H1 (cell line): ENCODE data around the gene TMEM132A. TPM values are rescaled to one million over a fixed set of nuclear protein-coding genes. Genes with fewer than 3 reads are reported as not detected.

Experiments used
- CTCF ChIA-PET: fragments of 300-600 bp; sonication (Branson Sonifier 250); formaldehyde crosslinking; loops from one replicate; lab custom pipeline; 2021; ENCODE audit not compliant: partially characterized antibody; lab: Charles Lee
- POLR2A ChIA-PET: fragments of 300-600 bp; sonication (Branson Sonifier 250); formaldehyde crosslinking; loops from one replicate; lab custom pipeline; 2021; ENCODE audit warnings: inconsistent platforms; ENCODE audit not compliant: partially characterized antibody; lab: Charles Lee
- DNase-seq, 2 experiments: peaks; one replicate each; pipeline versions ENCODE4 v3.0.0 to v3.0.0-alpha.2; 2010 to 2022; ENCODE audit warnings: low spot score in 2 of 2, low read depth in 1 of 2, mixed read lengths in 1 of 2
- FAIRE-seq: peaks from 2 replicates; lab custom pipeline; 2011; peaks lifted over from hg19 to GRCh38; lab: Jason Lieb, UNC
- H2AFZ ChIP-seq: 2 replicates; pipeline ENCODE4 v1.8.1; 2012; ENCODE audit warnings: low read length, inconsistent platforms
- H2AK5ac ChIP-seq: 2 replicates; pipeline ENCODE4 v1.6.1; 2013; ENCODE audit warnings: low read depth, low read length
- H2BK120ac ChIP-seq: replicated peaks from 2 replicates; pipeline ENCODE3; 2013; ENCODE audit warnings: low read depth, low read length, inconsistent platforms
- H2BK12ac ChIP-seq: 2 replicates; pipeline ENCODE4 v1.6.1; 2013; ENCODE audit warnings: low read depth, low read length
- H2BK15ac ChIP-seq: 2 replicates; pipeline ENCODE4 v1.6.1; 2013; ENCODE audit warnings: low read length
- H2BK20ac ChIP-seq: 2 replicates; pipeline ENCODE4 v1.6.1; 2013; ENCODE audit warnings: low read length
- H2BK5ac ChIP-seq: 2 replicates; pipeline ENCODE4 v1.6.1; 2013; ENCODE audit warnings: low read depth, low read length
- H3K14ac ChIP-seq: 2 replicates; pipeline ENCODE4 v1.6.1; 2013; ENCODE audit warnings: inconsistent platforms; ENCODE audit not compliant: insufficient read length
- H3K18ac ChIP-seq: 2 replicates; pipeline ENCODE4 v1.6.1; 2013; ENCODE audit warnings: low read length; ENCODE audit errors: extremely low read depth
- H3K23ac ChIP-seq: 2 replicates; pipeline ENCODE4 v1.6.1; 2013; ENCODE audit warnings: inconsistent platforms; ENCODE audit not compliant: insufficient read length
- H3K23me2 ChIP-seq: 2 replicates; pipeline ENCODE4 v1.6.1; 2013; ENCODE audit warnings: low read depth, low read length
- H3K27ac ChIP-seq: 2 replicates; pipeline ENCODE4 v1.6.1; 2011; ENCODE audit warnings: low read depth, low read length, inconsistent platforms
- H3K27me3 ChIP-seq, 4 experiments: replicated peaks in 1 of 4; 1 replicate in 1 of 4; 2 replicates in 3 of 4; pipeline versions ENCODE4 v1.6.1 to v1.8.1; 2011 to 2013; ENCODE audit warnings: low read length in 3 of 4, mild to moderate bottlenecking in 3 of 4, inconsistent platforms in 2 of 4, mixed read lengths in 2 of 4, moderate library complexity in 1 of 4; ENCODE audit not compliant: control insufficient read depth in 3 of 4, insufficient read depth in 3 of 4; ENCODE audit errors: extremely low read depth in 1 of 4
- H3K36me3 ChIP-seq, 4 experiments: 2 replicates each; pipeline versions ENCODE4 v1.6.1 to v1.8.1; 2011 to 2013; ENCODE audit warnings: mild to moderate bottlenecking in 4 of 4, low read length in 3 of 4, moderate library complexity in 2 of 4, control low read depth in 1 of 4, inconsistent platforms in 1 of 4; ENCODE audit not compliant: insufficient read depth in 4 of 4, control insufficient read depth in 2 of 4
- H3K4ac ChIP-seq: replicated peaks from 2 replicates; pipeline ENCODE3; 2013; ENCODE audit warnings: low read length, low read depth, mixed read lengths, inconsistent platforms; ENCODE audit not compliant: insufficient read length
- H3K4me1 ChIP-seq, 4 experiments: replicated peaks in 1 of 4; 1 replicate in 1 of 4; 2 replicates in 3 of 4; pipeline versions ENCODE4 v1.6.1 to v1.8.1; 2011 to 2013; ENCODE audit warnings: low read length in 3 of 4, inconsistent platforms in 2 of 4, mixed read lengths in 1 of 4; ENCODE audit not compliant: insufficient read depth in 4 of 4, control insufficient read depth in 3 of 4
- H3K4me2 ChIP-seq, 2 experiments: 2 replicates each; pipeline versions ENCODE4 v1.6.1 to v1.8.1; 2011 to 2013; ENCODE audit warnings: low read depth in 2 of 2, low read length in 2 of 2, control low read depth in 1 of 2, inconsistent platforms in 1 of 2, mild to moderate bottlenecking in 1 of 2; ENCODE audit not compliant: insufficient read depth in 1 of 2
- H3K4me3 ChIP-seq, 4 experiments: fragments of 200-600, 300-600 bp in 1 of 4; sonication (generic), shearing (Covaris generic), sonication (Bioruptor Twin) in 1 of 4; 2 replicates each; pipeline versions ENCODE4 v1.5.1 to v1.8.1; 2011 to 2016; ENCODE audit warnings: low read length in 4 of 4, low read depth in 3 of 4, control low read depth in 2 of 4, inconsistent platforms in 2 of 4, mild to moderate bottlenecking in 2 of 4, mixed read lengths in 1 of 4, moderate library complexity in 1 of 4; ENCODE audit not compliant: insufficient read depth in 2 of 4; ENCODE audit errors: extremely low read depth in 1 of 4
- H3K56ac ChIP-seq: replicated peaks from 2 replicates; pipeline ENCODE3; 2013; ENCODE audit warnings: low read depth, mild to moderate bottlenecking, mixed read lengths, low read length, inconsistent platforms; ENCODE audit not compliant: insufficient read length
- H3K79me1 ChIP-seq: 2 replicates; pipeline ENCODE4 v1.6.1; 2013; ENCODE audit warnings: low read depth, low read length, control low read depth
- H3K79me2 ChIP-seq, 2 experiments: 2 replicates each; pipeline versions ENCODE4 v1.6.1 to v1.8.1; 2012 to 2013; ENCODE audit warnings: low read length in 2 of 2, mild to moderate bottlenecking in 2 of 2, inconsistent platforms in 1 of 2; ENCODE audit not compliant: insufficient read depth in 2 of 2, control insufficient read depth in 1 of 2
- H3K9ac ChIP-seq, 4 experiments: replicated peaks in 1 of 4; 1 replicate in 1 of 4; 2 replicates in 3 of 4; pipeline versions ENCODE4 v1.6.1 to v1.8.1; 2011 to 2013; ENCODE audit warnings: low read depth in 3 of 4, low read length in 3 of 4, control low read depth in 2 of 4, mild to moderate bottlenecking in 2 of 4, moderate library complexity in 2 of 4, inconsistent platforms in 1 of 4; ENCODE audit errors: extremely low read depth in 1 of 4
- H3K9me3 ChIP-seq, 2 experiments: 2 replicates each; pipeline versions ENCODE4 v1.6.1 to v1.8.1; 2012 to 2013; ENCODE audit warnings: mild to moderate bottlenecking in 2 of 2, moderate library complexity in 2 of 2, control low read depth in 1 of 2, inconsistent platforms in 1 of 2, low read depth in 1 of 2, low read length in 1 of 2, mixed read lengths in 1 of 2; ENCODE audit not compliant: insufficient read depth in 2 of 2
- H4K20me1 ChIP-seq, 2 experiments: replicated peaks in 1 of 2; 2 replicates each; pipeline versions ENCODE3 to v1.8.1; 2011 to 2013; ENCODE audit warnings: inconsistent platforms in 2 of 2, low read length in 2 of 2, mild to moderate bottlenecking in 1 of 2; ENCODE audit not compliant: insufficient read depth in 2 of 2, control insufficient read depth in 1 of 2
- H4K5ac ChIP-seq: 2 replicates; pipeline ENCODE4 v1.6.1; 2013; ENCODE audit warnings: low read length, low read depth, mixed read lengths, inconsistent platforms; ENCODE audit not compliant: insufficient read length
- H4K8ac ChIP-seq: 2 replicates; pipeline ENCODE4 v1.8.0; 2013; ENCODE audit warnings: mild to moderate bottlenecking, moderate library complexity, low read length, inconsistent platforms; ENCODE audit not compliant: insufficient read depth; ENCODE audit errors: extremely low read depth
- H4K91ac ChIP-seq: replicated peaks from 2 replicates; pipeline ENCODE3; 2013; ENCODE audit warnings: low read length, mixed read lengths, inconsistent platforms; ENCODE audit not compliant: insufficient read length
- CEBPB ChIP-seq: IDR thresholded peaks from 2 replicates; pipeline ENCODE4 v1.6.1; 2012; ENCODE audit warnings: low read depth, low read length
- EGR1 ChIP-seq: IDR thresholded peaks from 2 replicates; pipeline ENCODE4 v1.6.1; 2011; ENCODE audit warnings: low read depth, low read length, borderline replicate concordance
- SUZ12 ChIP-seq: fragments of 200-600 bp; sonication (generic); IDR thresholded peaks from 2 replicates; pipeline ENCODE4 v1.6.1; 2012; ENCODE audit warnings: mild to moderate bottlenecking, inconsistent platforms, low read length, moderate library complexity, mixed read lengths
- YY1 ChIP-seq: IDR thresholded peaks from 2 replicates; pipeline ENCODE4 v1.6.1; 2011; ENCODE audit warnings: low read depth, mild to moderate bottlenecking, low read length
- WGBS, 2 experiments: shearing (Covaris generic) in 1 of 2; methylation state at CpG; one replicate each; pipeline versions ENCODE4 v1.1.6 to v1.1.7; 2013 to 2015; ENCODE audit warnings: low lambda C conversion rate in 2 of 2, mixed read lengths in 2 of 2, inconsistent platforms in 1 of 2, low coverage in 1 of 2, missing lambda C conversion rate in 1 of 2; ENCODE audit not compliant: insufficient replicate concordance in 2 of 2, insufficient coverage in 1 of 2, insufficient read length in 1 of 2; ENCODE audit errors: extremely low coverage in 1 of 2, missing lambda C conversion rate in 1 of 2; 5-methylcytosine and 5-hydroxymethylcytosine counted together
- polyA plus RNA-seq, 7 experiments: library from polyadenylated mRNA; depleted of rRNA in 3 of 7; stranded (reverse) in 5 of 7; unstranded in 2 of 7; fragments of >200 nt in 5 of 7; fragments of 200-250 nt in 2 of 7; gene quantifications; 1 replicate in 5 of 7; 2 replicates in 1 of 7; 4 replicates in 1 of 7; pipeline versions ENCODE4 v1.2.1 to v1.2.3, GENCODE V29; 2011 to 2013; ENCODE audit warnings: missing spikeins in 2 of 7, mixed read lengths in 2 of 7
- total RNA-seq: library from RNA; stranded (reverse); fragmentation: NEBNext Ultra II Directional; extraction: Animal tissue kit (Norgen Biotek cat#: 25700); gene quantifications from 2 replicates; pipeline ENCODE4 v1.2.1, GENCODE V29; 2021

TMEM132A gene
- total and polyA plus RNA-seq, 2 of the 8 experiments (the other 6 are each of a cell fraction or from before 2014, with no cell fraction given): 46.6 to 97.9 TPM

- Histone ChIP-seq H3K79me1 (no peaks in the 10 kb centered on the region), H3K4me1 (no peaks in the 10 kb centered on the region), H4K8ac (no peak overlapping the region), H3K18ac (no peak overlapping the region), H2BK15ac (no peak overlapping the region), H3K36me3 (no peaks in the 10 kb centered on the region), H4K91ac (no peak overlapping the region), H3K4me2 (no peak overlapping the region), H2BK120ac (no peak overlapping the region), H3K9me3 (no peaks in the 10 kb centered on the region), H4K20me1 (no peaks in the 10 kb centered on the region), H3K27me3 (no peaks in the 10 kb centered on the region; a peak in 1 of 7 replicates), H2AK5ac (no peak overlapping the region), H3K27ac (no peak overlapping the region), H3K23ac (no peak overlapping the region), H3K23me2 (no peaks in the 10 kb centered on the region), H3K4me3 (no peak overlapping the region), H2AFZ (0 out of 2 replicates have a peak overlapping the region, but pooled peaks have one; percentile 44), H3K56ac (no peak overlapping the region), H4K5ac (no peak overlapping the region), H2BK20ac (no peak overlapping the region), H3K79me2 (no peaks in the 10 kb centered on the region), H2BK12ac (no peak overlapping the region), H3K4ac (no peak overlapping the region), H2BK5ac (no peak overlapping the region), H3K9ac (no peak overlapping the region), H3K14ac (no peak overlapping the region)
- ChIA-PET POLR2A (no interaction called here), CTCF (interaction anchor here (1.0 to 2.0 kb wide), 4 partner anchors 10 to 147 kb away, joined by 3 to 9 read pairs (median 4); partner anchors contain the start of gene CD6)
- TF ChIP-seq CEBPB (no peak), EGR1 (no peak), SUZ12 (no peak), YY1 (peak; percentile 83)
- 87% methylated on average over 11 of the region's 12 CpGs; no CpG with 5 or more reads in 1 of the 2 experiments for WGBS, 2 experiments
- DNase-seq (no peak), FAIRE-seq (no peak)
Observed at GRCh38 chr11:60981515-60981914, 57.3 kb downstream of the TMEM132A start.
